OCI-LY1 (cell line): ENCODE results near the gene RBP3.

Source experiments
- H2AFZ ChIP-seq: fragments of 200-600 bp; sonication (generic), shearing (Covaris generic); 2 replicates; pipeline ENCODE4 v1.6.0; 2014; ENCODE audit warnings: antibody characterized with exemption, mild to moderate bottlenecking, low read length
- H3F3A ChIP-seq: fragments of 200-600 bp; sonication (generic), shearing (Covaris generic); 2 replicates; pipeline ENCODE4 v1.6.0; 2014; ENCODE audit warnings: mild to moderate bottlenecking, antibody characterized with exemption, low read length, moderate library complexity; ENCODE audit not compliant: insufficient read depth
- H3K27ac ChIP-seq: fragments of 200-600 bp; sonication (generic); 2 replicates; pipeline ENCODE4 v1.5.1; 2014; ENCODE audit warnings: low read length, mixed run types, mild to moderate bottlenecking, low read depth; ENCODE audit not compliant: poor library complexity, severe bottlenecking
- H3K27me3 ChIP-seq: fragments of 200-600 bp; sonication (generic); 2 replicates; pipeline ENCODE4 v1.6.0; 2014; ENCODE audit warnings: antibody characterized with exemption, mild to moderate bottlenecking, low read length, moderate library complexity; ENCODE audit not compliant: insufficient read depth
- H3K36me3 ChIP-seq: fragments of 200-600 bp; sonication (generic); 2 replicates; pipeline ENCODE4 v1.6.1; 2014; ENCODE audit warnings: mild to moderate bottlenecking, antibody characterized with exemption, low read length, moderate library complexity, mixed read lengths; ENCODE audit not compliant: insufficient read depth
- H3K4me1 ChIP-seq: fragments of 200-600 bp; sonication (generic); 2 replicates; pipeline ENCODE4 v1.5.1; 2014; ENCODE audit warnings: mild to moderate bottlenecking, low read length, moderate library complexity; ENCODE audit not compliant: insufficient read depth, severe bottlenecking
- H3K4me2 ChIP-seq: fragments of 200-600 bp; sonication (generic), shearing (Covaris generic); 2 replicates; pipeline ENCODE4 v1.6.1; 2014; ENCODE audit warnings: low read length
- H3K4me3 ChIP-seq: fragments of 200-600 bp; sonication (generic); 2 replicates; pipeline ENCODE4 v1.5.1; 2014; ENCODE audit warnings: low read length, low read depth, mild to moderate bottlenecking, mixed read lengths; ENCODE audit not compliant: poor library complexity, severe bottlenecking
- H3K79me2 ChIP-seq: fragments of 200-600 bp; shearing (Covaris generic); 2 replicates; pipeline ENCODE4 v1.6.1; 2016; ENCODE audit warnings: mixed run types, low read length, mixed read lengths; ENCODE audit not compliant: insufficient read depth
- H3K9ac ChIP-seq: fragments of 200-600 bp; sonication (generic), shearing (Covaris generic); 2 replicates; pipeline ENCODE4 v1.6.1; 2014; ENCODE audit warnings: mild to moderate bottlenecking, low read length, mixed read lengths
- H3K9me2 ChIP-seq: fragments of 200-600 bp; sonication (generic), shearing (Covaris generic); 2 replicates; pipeline ENCODE4 v1.6.1; 2014; ENCODE audit warnings: low read depth, mild to moderate bottlenecking, low read length, mixed read lengths
- H3K9me3 ChIP-seq: fragments of 200-600 bp; shearing (Covaris generic); 2 replicates; pipeline ENCODE4 v1.6.1; 2014; ENCODE audit warnings: low read length, mixed read lengths
- H4K20me1 ChIP-seq: fragments of 200-600 bp; sonication (generic), shearing (Covaris generic); 2 replicates; pipeline ENCODE4 v1.6.0; 2016; ENCODE audit warnings: mild to moderate bottlenecking, low read length; ENCODE audit not compliant: insufficient read depth
- CTCF ChIP-seq: fragments of 200-600 bp; sonication (generic), shearing (Covaris generic); IDR thresholded peaks from 2 replicates; pipeline ENCODE4 v1.5.1; 2017; ENCODE audit warnings: mild to moderate bottlenecking, antibody characterized with exemption, low read length, moderate library complexity, mixed read lengths
- EZH2 ChIP-seq: fragments of 200-600 bp; sonication (generic), shearing (Covaris generic); IDR thresholded peaks from 2 replicates; pipeline ENCODE4 v1.8.0; 2017; ENCODE audit warnings: borderline replicate concordance, mixed run types, mild to moderate bottlenecking, antibody characterized with exemption, low read length, moderate library complexity, mixed read lengths

The RBP3 gene

DNA sequence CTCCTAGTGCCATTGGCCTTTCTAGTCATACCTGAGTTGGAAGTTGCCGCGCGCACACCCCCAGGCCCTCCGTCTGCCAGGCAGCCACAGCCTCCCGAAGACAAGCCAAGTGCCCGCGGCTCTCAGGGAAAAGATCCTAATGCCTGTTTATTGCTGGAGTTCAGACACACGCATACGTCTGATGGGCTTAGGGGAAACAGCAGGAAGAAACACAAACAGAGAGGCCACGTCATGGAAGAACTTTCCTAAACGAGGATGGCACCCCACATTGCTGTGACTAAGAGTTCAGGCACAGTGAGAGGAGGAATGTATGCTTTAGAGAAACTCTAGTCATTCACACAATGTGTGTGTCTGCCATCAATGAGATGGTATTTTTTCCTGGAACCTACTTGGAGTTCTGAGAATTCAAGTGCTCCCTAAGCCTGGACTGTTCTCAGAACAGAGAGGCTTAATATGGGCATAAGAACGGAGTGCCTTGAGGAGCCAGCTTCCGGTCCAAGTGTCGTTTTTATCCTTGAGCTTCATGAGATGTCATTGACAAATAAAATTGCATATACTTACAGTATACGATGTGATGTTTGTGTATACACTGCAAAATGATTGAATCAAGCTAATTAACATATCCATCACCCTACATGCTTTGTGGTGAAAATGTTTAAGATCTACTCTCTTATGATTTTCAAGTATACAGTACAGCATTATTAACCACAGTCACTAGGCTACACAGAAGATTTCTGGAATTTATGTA lies 11.6 kb upstream of the RBP3 start:
- TF ChIP-seq EZH2: no peak
- no peak for TF ChIP-seq CTCF
- H3K9me3 ChIP-seq: no peaks in the 10 kb centered on the region
- no peaks in the 10 kb centered on the region for H3K79me2 ChIP-seq
- H3K4me3 ChIP-seq: no peak overlapping the region
- H4K20me1 ChIP-seq: no peaks in the 10 kb centered on the region
- no peaks in the 10 kb centered on the region for H3K4me1 ChIP-seq
- H3F3A ChIP-seq: no peaks in the 10 kb centered on the region
- no peak overlapping the region for H3K9ac ChIP-seq
- H2AFZ ChIP-seq: no peak overlapping the region
- H3K27me3 ChIP-seq: 0 out of 2 replicates have a peak, but pooled peaks cover 5% of the 10 kb centered on the region
- no peak overlapping the region for H3K27ac ChIP-seq
- no peak overlapping the region for H3K4me2 ChIP-seq
- H3K9me2 ChIP-seq: no peaks in the 10 kb centered on the region
- H3K36me3 ChIP-seq: no peaks in the 10 kb centered on the region

GRCh38 chr10:47337310-47337709 lies 10.9 kb upstream of the RBP3 start:
- no peak overlapping the region for H3K4me3 ChIP-seq
- no peaks in the 10 kb centered on the region for H4K20me1 ChIP-seq
- 0 out of 2 replicates have a peak, but pooled peaks cover 5% of the 10 kb centered on the region for H3K27me3 ChIP-seq
- no peak overlapping the region for H2AFZ ChIP-seq
- H3K9me2 ChIP-seq: no peaks in the 10 kb centered on the region
- H3K4me1 ChIP-seq: no peaks in the 10 kb centered on the region
- TF ChIP-seq CTCF (no peak), EZH2 (no peak)
- H3K36me3 ChIP-seq: no peaks in the 10 kb centered on the region
- no peak overlapping the region for H3K27ac ChIP-seq
- no peaks in the 10 kb centered on the region for H3F3A ChIP-seq
- H3K9ac ChIP-seq: no peak overlapping the region
- H3K9me3 ChIP-seq: no peaks in the 10 kb centered on the region
- no peak overlapping the region for H3K4me2 ChIP-seq
- H3K79me2 ChIP-seq: no peaks in the 10 kb centered on the region

GRCh38 chr10:47339186-47339735 lies 8.9 kb upstream of the RBP3 start:
- no peak overlapping the region for H2AFZ ChIP-seq
- no peak overlapping the region for H3K4me3 ChIP-seq
- H3K4me1 ChIP-seq: no peaks in the 10 kb centered on the region
- H3K9ac ChIP-seq: no peak overlapping the region
- H3F3A ChIP-seq: no peaks in the 10 kb centered on the region
- H3K27me3 ChIP-seq: 0 out of 2 replicates have a peak, but pooled peaks cover 5% of the 10 kb centered on the region
- H3K4me2 ChIP-seq: no peak overlapping the region
- H3K27ac ChIP-seq: no peak overlapping the region
- H3K36me3 ChIP-seq: no peaks in the 10 kb centered on the region
- no peaks in the 10 kb centered on the region for H3K9me3 ChIP-seq
- no peak for TF ChIP-seq EZH2
- TF ChIP-seq CTCF: no peak
- H3K79me2 ChIP-seq: no peaks in the 10 kb centered on the region
- H4K20me1 ChIP-seq: no peaks in the 10 kb centered on the region
- H3K9me2 ChIP-seq: no peaks in the 10 kb centered on the region
